Stomach smooth muscle (tissue), 2 donors: ENCODE data around the gene DAPK3.
A peak's percentile ranks its signal among the peaks of the same experiment; 100 is the strongest.
"Not testable (repeated sequence)": the region's sequence is repeated elsewhere in the genome, so short reads cannot be mapped to it uniquely, and the experiment has no call there.

Source experiments
- H3K27ac ChIP-seq: one replicate; pipeline ENCODE4 v1.7.0; 2013; ENCODE audit warnings: mild to moderate bottlenecking, low read length, inconsistent platforms
- H3K27me3 ChIP-seq, 2 donors: one replicate each; pipeline ENCODE4 v1.7.0; 2013; ENCODE audit warnings: low read length in 2 of 2; ENCODE audit not compliant: insufficient read depth in 2 of 2, control insufficient read depth in 1 of 2
- H3K36me3 ChIP-seq, 2 donors: one replicate each; pipeline ENCODE4 v1.7.0; 2013; ENCODE audit warnings: low read length in 2 of 2; ENCODE audit not compliant: control insufficient read depth in 2 of 2, insufficient read depth in 2 of 2
- H3K4me1 ChIP-seq: one replicate; pipeline ENCODE4 v1.7.0; 2013; ENCODE audit warnings: low read length; ENCODE audit not compliant: control insufficient read depth, insufficient read depth
- H3K4me3 ChIP-seq, 2 donors: one replicate each; pipeline ENCODE4 v1.7.0; 2013; ENCODE audit warnings: low read length in 2 of 2
- H3K9ac ChIP-seq, 2 donors: one replicate each; pipeline ENCODE4 v1.7.0; 2013; ENCODE audit warnings: low read length in 2 of 2, mild to moderate bottlenecking in 1 of 2
- H3K9me3 ChIP-seq, 2 donors: one replicate each; pipeline ENCODE4 v1.7.0; 2013; ENCODE audit warnings: low read length in 2 of 2; ENCODE audit not compliant: control insufficient read depth in 2 of 2
- donor health status: healthy.
- donor health status: Pancreatic carcinoma.

DAPK3 gene

GRCh38 chr19:3949997-3950859, 20.7 kb downstream of the DAPK3 start:
- no peaks in the 10 kb centered on the region for H3K36me3 ChIP-seq
- peak overlapping the region in 1 of 2 donors; percentile 35 for H3K4me3 ChIP-seq
- peak overlapping the region in 1 of 2 donors; percentile 76 for H3K9ac ChIP-seq
- peaks cover 41% of the 10 kb centered on the region for H3K4me1 ChIP-seq
- H3K27me3 ChIP-seq: no peaks in the 10 kb centered on the region
- H3K27ac ChIP-seq: peak overlapping the region; percentile 95
- H3K9me3 ChIP-seq: no peaks in the 10 kb centered on the region

GRCh38 chr19:3949294-3949693, 21.6 kb downstream of the DAPK3 start:
- H3K9me3 ChIP-seq: no peaks in the 10 kb centered on the region
- no peaks in the 10 kb centered on the region for H3K36me3 ChIP-seq
- peaks cover 36% of the 10 kb centered on the region for H3K4me1 ChIP-seq
- peak overlapping the region; percentile 95 for H3K27ac ChIP-seq
- H3K27me3 ChIP-seq: no peaks in the 10 kb centered on the region
- H3K4me3 ChIP-seq: no peak overlapping the region
- H3K9ac ChIP-seq: no peak overlapping the region

DNA sequence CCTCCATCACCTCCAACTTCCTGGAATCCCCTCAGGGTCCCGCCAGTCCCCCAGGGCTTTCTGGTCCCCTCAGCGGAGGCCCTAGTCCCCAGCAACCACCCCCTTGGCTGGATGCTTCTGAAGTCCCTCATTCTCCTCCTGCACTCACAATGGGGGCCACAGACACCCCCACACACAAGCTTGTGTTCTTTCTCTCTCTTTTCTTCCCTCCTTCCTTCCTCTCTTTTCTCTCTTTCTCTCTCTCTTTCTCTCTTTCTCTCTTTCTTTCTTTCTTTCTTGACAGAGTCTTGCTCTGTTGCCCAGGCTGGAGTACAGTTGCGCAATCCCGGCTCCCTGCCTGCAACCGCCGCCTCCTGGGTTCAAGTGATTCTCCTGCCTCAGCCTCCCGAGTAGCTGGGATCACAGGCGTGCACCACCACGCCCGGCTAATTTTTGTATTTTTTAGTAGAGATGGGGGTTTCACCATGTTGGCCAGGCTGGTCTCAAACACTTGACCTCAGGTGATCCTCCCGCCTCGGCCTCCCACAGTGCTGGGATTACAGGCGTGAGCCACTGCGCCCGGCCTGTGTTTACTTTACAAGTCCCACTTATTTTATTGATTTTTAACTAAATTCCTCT, 23.5 kb downstream of the DAPK3 start:
- H3K36me3 ChIP-seq, H3K4me3 ChIP-seq, H3K9ac ChIP-seq, H3K9me3 ChIP-seq, H3K27me3 ChIP-seq, H3K27ac ChIP-seq: not testable (repeated sequence)
- peaks cover 23% of the 10 kb centered on the region for H3K4me1 ChIP-seq

DNA sequence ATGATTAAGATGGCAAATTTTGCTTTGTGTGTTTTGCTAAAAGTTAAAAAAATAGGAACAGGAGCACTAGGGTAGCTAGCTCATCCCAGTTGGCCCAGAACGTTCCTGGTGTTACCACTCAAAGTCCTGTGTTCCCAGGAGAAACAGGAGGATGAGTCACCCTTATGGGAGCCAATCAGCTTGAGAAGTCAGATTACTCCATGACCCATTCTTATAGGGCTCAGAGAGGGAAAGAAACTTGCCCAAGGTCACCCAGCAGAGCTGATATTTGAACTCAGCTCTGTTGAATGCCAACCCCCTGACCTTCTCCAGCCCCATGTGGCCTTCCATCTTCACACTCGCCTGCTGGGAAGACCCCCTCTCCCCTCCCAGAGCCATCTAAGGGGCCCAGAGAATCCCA, 25.1 kb downstream of the DAPK3 start:
- Histone ChIP-seq H3K4me1 (peaks cover 9% of the 10 kb centered on the region), H3K27me3 (no peaks in the 10 kb centered on the region), H3K9ac (no peak overlapping the region), H3K36me3 (no peaks in the 10 kb centered on the region), H3K27ac (no peak overlapping the region), H3K9me3 (no peaks in the 10 kb centered on the region), H3K4me3 (no peak overlapping the region)

DNA sequence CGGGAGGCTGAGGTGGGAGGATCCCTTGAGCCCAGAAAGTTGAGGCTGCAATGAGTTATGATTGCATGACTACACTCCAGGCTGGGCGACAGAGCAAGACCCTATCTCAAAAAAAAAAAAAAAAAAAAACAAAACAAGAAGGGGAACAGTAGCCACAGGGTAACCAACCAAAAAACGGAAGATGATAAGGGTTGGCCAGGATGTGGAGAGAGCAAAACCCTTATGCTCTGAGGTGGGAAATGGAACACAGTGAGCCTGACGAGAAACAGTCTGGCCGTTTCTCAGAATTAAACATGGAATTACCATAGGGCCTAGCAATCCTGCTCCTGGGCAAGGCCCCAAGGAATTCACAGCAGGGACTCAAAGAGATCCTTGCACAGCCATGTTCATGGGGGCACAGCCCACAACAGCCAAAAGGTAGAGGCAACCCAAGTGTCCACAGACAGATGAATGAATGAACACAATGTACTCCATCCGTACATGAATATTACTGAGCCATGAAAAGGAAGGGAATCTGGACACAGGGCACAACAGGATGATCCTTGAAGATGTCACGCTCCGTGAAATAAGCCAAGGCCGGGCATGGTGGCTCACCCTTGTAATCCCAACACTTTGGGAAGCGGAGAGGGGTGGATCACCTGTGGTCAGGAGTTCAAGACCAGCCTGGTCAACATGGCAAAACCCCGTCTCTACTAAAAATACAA, 26.7 kb downstream of the DAPK3 start:
- Histone ChIP-seq H3K4me1 (no peaks in the 10 kb centered on the region), H3K27me3 (no peaks in the 10 kb centered on the region), H3K9me3 (no peaks in the 10 kb centered on the region), H3K27ac (no peak overlapping the region), H3K36me3 (no peaks in the 10 kb centered on the region), H3K4me3 (no peak overlapping the region), H3K9ac (no peak overlapping the region)

- Histone ChIP-seq H3K36me3 (no peaks in the 10 kb centered on the region), H3K9me3 (no peaks in the 10 kb centered on the region), H3K4me3 (no peak overlapping the region), H3K27me3 (no peaks in the 10 kb centered on the region), H3K27ac (no peak overlapping the region), H3K4me1 (no peaks in the 10 kb centered on the region), H3K9ac (no peak overlapping the region)
Observed at GRCh38 chr19:3942790-3943409, 28.0 kb downstream of the DAPK3 start.

DNA sequence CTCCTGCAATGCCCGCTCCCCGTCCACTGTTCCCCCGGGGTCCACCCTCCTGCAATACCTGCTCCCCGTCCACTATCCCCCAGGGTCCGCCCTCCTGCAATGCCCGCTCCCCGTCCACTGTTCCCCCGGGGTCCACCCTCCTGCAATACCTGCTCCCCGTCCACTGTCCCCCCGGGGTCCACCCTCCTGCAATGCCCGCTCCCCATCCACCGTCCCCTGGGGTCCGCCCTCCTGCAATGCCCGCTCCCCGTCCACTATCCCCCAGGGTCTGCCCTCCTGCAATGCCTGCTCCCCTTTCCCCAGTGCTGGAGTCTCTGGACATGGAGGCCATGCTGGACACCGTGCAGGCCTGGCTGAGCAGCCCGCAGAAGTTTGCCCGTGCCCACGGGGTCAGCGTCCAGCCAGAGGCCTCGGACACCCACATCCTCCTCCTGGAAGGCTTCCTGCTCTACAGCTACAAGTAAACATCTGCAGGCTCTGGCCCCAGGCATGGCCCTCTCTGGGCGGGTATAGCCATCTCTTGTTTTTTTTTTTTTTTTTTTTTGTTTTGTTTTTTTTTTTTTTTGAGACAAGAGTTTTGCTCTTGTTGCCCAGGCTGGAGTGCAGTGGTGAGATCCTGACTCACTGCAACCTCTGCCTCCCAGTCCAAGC, 32.5 kb downstream of the DAPK3 start:
- H3K9ac ChIP-seq, H3K9me3 ChIP-seq, H3K4me3 ChIP-seq, H3K27me3 ChIP-seq, H3K4me1 ChIP-seq, H3K36me3 ChIP-seq, H3K27ac ChIP-seq: not testable (repeated sequence)

GRCh38 chr19:3936506-3937442, 34.1 kb downstream of the DAPK3 start:
- Histone ChIP-seq H3K9ac (no peak overlapping the region), H3K27ac (no peak overlapping the region), H3K36me3 (no peaks in the 10 kb centered on the region), H3K4me3 (no peak overlapping the region), H3K9me3 (no peaks in the 10 kb centered on the region), H3K4me1 (peaks cover 6% of the 10 kb centered on the region), H3K27me3 (no peaks in the 10 kb centered on the region)

DNA sequence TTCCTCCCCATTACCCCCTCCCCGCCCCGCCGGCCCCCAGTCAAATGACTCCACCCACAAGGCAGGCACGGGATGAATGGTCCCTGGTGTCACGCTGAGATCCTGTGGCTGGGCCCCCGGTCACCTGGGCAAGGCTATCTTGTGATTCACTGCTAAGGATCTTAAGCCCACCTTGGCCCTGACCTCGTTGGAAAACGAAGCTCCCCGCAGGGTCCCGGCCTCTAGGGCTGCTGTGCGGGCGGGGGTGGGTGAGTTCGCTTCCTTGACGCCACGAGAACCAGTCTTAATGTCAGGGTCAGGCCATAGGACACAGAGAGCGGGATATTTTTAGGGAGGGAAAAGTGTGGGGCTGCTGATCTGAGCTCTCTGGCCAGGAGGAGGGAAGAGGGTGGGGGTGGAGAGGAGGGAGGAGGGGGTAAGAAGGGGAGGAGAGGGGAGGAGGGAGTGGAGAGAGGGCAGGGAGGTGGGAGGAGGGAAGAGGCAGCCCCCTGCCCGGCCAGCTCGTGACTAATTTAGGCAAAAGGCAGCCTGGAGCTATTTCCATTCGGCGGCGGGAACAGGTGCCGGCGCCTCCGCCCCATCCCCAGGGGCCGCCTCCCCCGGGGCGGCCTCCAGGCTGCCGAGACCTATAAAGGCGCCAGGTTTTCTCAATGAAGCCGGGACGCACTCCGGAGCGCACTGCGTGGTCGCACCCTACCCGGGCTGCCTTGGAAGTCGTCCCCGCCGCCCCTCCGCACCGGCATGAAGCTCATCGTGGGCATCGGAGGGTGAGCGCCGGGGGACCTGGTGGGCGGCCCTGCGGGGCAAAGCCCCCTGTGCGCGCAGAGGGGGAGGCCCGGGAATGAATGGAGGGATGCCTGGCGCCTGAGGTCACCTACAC, 37.7 kb downstream of the DAPK3 start, which contains the start of gene NMRK2:
Gene NMRK2, plus strand, starts transcription at position 139 of the 880 bp plus-strand sequence. Its CDS starts 603 bp downstream, at position 742.
- no peaks in the 10 kb centered on the region for H3K9me3 ChIP-seq
- H3K9ac ChIP-seq: peak within 1 kb of the TSS in 1 of 2 donors; percentile 47
- H3K27me3 ChIP-seq: no peaks in the 10 kb centered on the region
- H3K36me3 ChIP-seq: no peaks in the 10 kb centered on the region
- peaks cover 6% of the 10 kb centered on the region for H3K4me1 ChIP-seq
- H3K27ac ChIP-seq: no peak within 1 kb of the TSS
- H3K4me3 ChIP-seq: peak within 1 kb of the TSS in 1 of 2 donors; percentile 22
